Mucosa of descending colon (tissue), 3 donors: ENCODE data around the gene CD300LD. TPM values are rescaled to one million over a fixed set of nuclear protein-coding genes. Genes with fewer than 3 reads are reported as not detected.

Source experiments
- ATAC-seq: fragments of 200-7000 bp; cut with Tn5 transposase; one replicate; pipeline ENCODE4 v1.9.1; 2020; ENCODE audit warnings: mild to moderate bottlenecking, moderate library complexity
- DNase-seq, 3 donors: peaks; one replicate each; pipeline ENCODE4 v3.0.0-alpha.2; 2020
- H3K36me3 ChIP-seq: fragments of 200-600 bp; one replicate; pipeline ENCODE4 v1.8.0; 2021; ENCODE audit warnings: low read depth, mild to moderate bottlenecking
- H3K4me1 ChIP-seq: fragments of 200-600 bp; one replicate; pipeline ENCODE4 v1.8.0; 2021; ENCODE audit warnings: low read depth, mild to moderate bottlenecking
- H3K4me3 ChIP-seq: fragments of 200-600 bp; one replicate; pipeline ENCODE4 v1.8.0; 2021; ENCODE audit warnings: mild to moderate bottlenecking
- H3K9me3 ChIP-seq: fragments of 200-600 bp; one replicate; pipeline ENCODE4 v1.8.0; 2021; ENCODE audit warnings: mild to moderate bottlenecking
- intact Hi-C, 2 donors: fragments of 100-400 bp; cut with DNase I in 1 of 2; cut with micrococcal nuclease in 1 of 2; formaldehyde crosslinking; loops; one replicate each; pipeline versions ENCODE4 v1.11.0 to v1.11.1; 2022; cut with DNase I, micrococcal nuclease
- total RNA-seq, 3 donors: library from RNA; stranded (reverse); fragmentation: NEBNext Ultra II Directional in 2 of 3; extraction: Animal tissue kit (Norgen Biotek cat#: 25700) in 2 of 3; gene quantifications; one replicate each; pipeline versions ENCODE4 v1.2.1 to v1.2.4, GENCODE V29; 2021 to 2023
- TF ChIP-seq, protein P1 (sequence below): fragments of 200-600 bp; IDR thresholded peaks from one replicate; pipeline ENCODE4 v1.8.0; 2022; ENCODE audit warnings: antibody characterized with exemption, mild to moderate bottlenecking
- donor health status: DM: no; HTN: no; CAD: no; lungs with moderate emphysema.
- donor health status: DM: no; HTN: no; CAD: no.
- donor health status: DM: no; HTN: yes; CAD: no.

Gene CD300LD
- total RNA-seq, 3 donors from 2014 or later = not detected

DNA sequence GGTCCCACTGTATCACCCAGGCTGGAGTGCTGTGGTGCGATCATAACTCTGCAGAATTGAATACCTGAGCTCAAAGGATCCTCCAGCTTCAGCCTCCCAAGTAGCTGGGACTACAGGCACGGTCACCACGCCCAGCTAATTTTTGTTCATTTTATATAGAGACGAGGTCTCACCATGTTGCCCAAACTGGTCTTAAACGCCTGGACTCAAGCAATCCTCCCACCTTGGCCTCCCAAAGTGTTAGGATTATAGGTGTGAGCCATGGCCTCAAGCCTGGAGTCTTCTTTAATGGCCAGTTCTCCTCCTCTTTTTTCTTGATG lies 61.3 kb downstream of the CD300LD start:
- no peak for DNase-seq
- Histone ChIP-seq H3K4me3 (no peak overlapping the region), H3K36me3 (no peaks in the 10 kb centered on the region), H3K9me3 (no peaks in the 10 kb centered on the region), H3K4me1 (no peaks in the 10 kb centered on the region)
- no peak for ATAC-seq
- TF ChIP-seq, protein P1, sequence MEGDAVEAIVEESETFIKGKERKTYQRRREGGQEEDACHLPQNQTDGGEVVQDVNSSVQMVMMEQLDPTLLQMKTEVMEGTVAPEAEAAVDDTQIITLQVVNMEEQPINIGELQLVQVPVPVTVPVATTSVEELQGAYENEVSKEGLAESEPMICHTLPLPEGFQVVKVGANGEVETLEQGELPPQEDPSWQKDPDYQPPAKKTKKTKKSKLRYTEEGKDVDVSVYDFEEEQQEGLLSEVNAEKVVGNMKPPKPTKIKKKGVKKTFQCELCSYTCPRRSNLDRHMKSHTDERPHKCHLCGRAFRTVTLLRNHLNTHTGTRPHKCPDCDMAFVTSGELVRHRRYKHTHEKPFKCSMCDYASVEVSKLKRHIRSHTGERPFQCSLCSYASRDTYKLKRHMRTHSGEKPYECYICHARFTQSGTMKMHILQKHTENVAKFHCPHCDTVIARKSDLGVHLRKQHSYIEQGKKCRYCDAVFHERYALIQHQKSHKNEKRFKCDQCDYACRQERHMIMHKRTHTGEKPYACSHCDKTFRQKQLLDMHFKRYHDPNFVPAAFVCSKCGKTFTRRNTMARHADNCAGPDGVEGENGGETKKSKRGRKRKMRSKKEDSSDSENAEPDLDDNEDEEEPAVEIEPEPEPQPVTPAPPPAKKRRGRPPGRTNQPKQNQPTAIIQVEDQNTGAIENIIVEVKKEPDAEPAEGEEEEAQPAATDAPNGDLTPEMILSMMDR = no peak
- intact Hi-C loops = no loop called here

Other genes starting within 250 kb of the CD300LD start
- under 1 TPM in 1 of 3 donors, not detected in 2; 0.17 TPM for gene BTBD17, start 230.4 kb downstream of the CD300LD start, total RNA-seq
- under 1 TPM in 1 of 3 donors, not detected in 2; 0.17 TPM for gene GPR142, start 224.8 kb downstream of the CD300LD start, total RNA-seq
- 100 to 1,000 TPM in 2 of 3 donors, 10 to 100 TPM in 1; 62.2 to 172 (median 139) TPM for gene GPRC5C, start 160.2 kb downstream of the CD300LD start, total RNA-seq
- 1 to 10 TPM; 3.7 to 7.0 (median 5.2) TPM for gene CD300A, start 125.6 kb downstream of the CD300LD start, total RNA-seq
- under 1 TPM in 2 of 3 donors, not detected in 1; 0.27 to 0.28 TPM for gene CD300LB, start 60.8 kb downstream of the CD300LD start, total RNA-seq
- gene CD300C, start 46.2 kb downstream of the CD300LD start, total RNA-seq = 1 to 10 TPM in 1 of 3 donors, under 1 TPM in 2; 0.26 to 1.7 (median 0.95) TPM
- not detected for gene CD300H, start 24.8 kb downstream of the CD300LD start, total RNA-seq
- gene CD300E, start 31.5 kb upstream of the CD300LD start, total RNA-seq = under 1 TPM in 2 of 3 donors, not detected in 1; 0.47 to 0.53 TPM
- gene CD300LF, start 120.6 kb upstream of the CD300LD start, total RNA-seq = 1 to 10 TPM; 2.0 TPM
- gene RAB37, start 145.0 kb upstream of the CD300LD start, total RNA-seq = 1 to 10 TPM; 4.3 to 9.8 (median 9.0) TPM
- gene NHERF1, start 156.3 kb upstream of the CD300LD start, total RNA-seq = 100 to 1,000 TPM; 109 to 281 (median 164) TPM
- gene NAT9, start 184.1 kb upstream of the CD300LD start, total RNA-seq = 10 to 100 TPM; 35.8 to 40.6 (median 39.8) TPM